Common myeloid progenitor, CD34-positive (primary cell): ENCODE data around the gene BIRC2.

ENCODE experiments used
- CTCF ChIA-PET: fragments of 350-600 bp; sonication (Branson Sonifier 250); formaldehyde crosslinking; loops from one replicate; lab custom pipeline; 2021; ENCODE audit warnings: antibody characterized with exemption; lab: Charles Lee
- POLR2A ChIA-PET: fragments of 350-600 bp; sonication (Branson Sonifier 250); formaldehyde crosslinking; loops from one replicate; lab custom pipeline; 2021; ENCODE audit warnings: antibody characterized with exemption; lab: Charles Lee
- DNase-seq, 3 donors: peaks; one replicate each; pipeline versions ENCODE4 v3.0.0 to v3.0.0-alpha.2; 2013
- H3K27ac ChIP-seq, 2 experiments: 1 replicate in 1 of 2; 2 replicates in 1 of 2; pipeline ENCODE4 v1.7.0; 2013; ENCODE audit warnings: inconsistent platforms in 2 of 2, low read length in 2 of 2, mild to moderate bottlenecking in 2 of 2, low read depth in 1 of 2, moderate library complexity in 1 of 2; ENCODE audit not compliant: severe bottlenecking in 2 of 2, insufficient read depth in 1 of 2, poor library complexity in 1 of 2
- H3K27me3 ChIP-seq, 5 experiments: replicated peaks in 2 of 5; 1 replicate in 3 of 5; 2 replicates in 2 of 5; pipeline versions ENCODE4 v1.6.1 to v1.7.0; 2013; ENCODE audit warnings: low read length in 4 of 5, mild to moderate bottlenecking in 2 of 5, moderate library complexity in 2 of 5, inconsistent platforms in 1 of 5; ENCODE audit not compliant: insufficient read depth in 5 of 5, control insufficient read depth in 4 of 5
- H3K36me3 ChIP-seq, 4 experiments: 1 replicate in 2 of 4; 2 replicates in 2 of 4; pipeline versions ENCODE4 v1.6.1 to v1.7.0; 2013; ENCODE audit warnings: low read length in 3 of 4, control low read depth in 1 of 4, mild to moderate bottlenecking in 1 of 4; ENCODE audit not compliant: control insufficient read depth in 4 of 4, insufficient read depth in 4 of 4
- H3K4me1 ChIP-seq, 4 experiments: 1 replicate in 3 of 4; 2 replicates in 1 of 4; pipeline versions ENCODE4 v1.6.1 to v1.7.1; 2013; ENCODE audit warnings: low read length in 3 of 4, mild to moderate bottlenecking in 3 of 4, control low read depth in 1 of 4, inconsistent platforms in 1 of 4, moderate library complexity in 1 of 4; ENCODE audit not compliant: control insufficient read depth in 4 of 4, insufficient read depth in 4 of 4; ENCODE audit errors: control extremely low read depth in 1 of 4
- H3K4me3 ChIP-seq, 7 experiments: 1 replicate in 4 of 7; 2 replicates in 3 of 7; pipeline versions ENCODE4 v1.5.1 to v1.7.0; 2013; ENCODE audit warnings: mild to moderate bottlenecking in 7 of 7, low read length in 6 of 7, moderate library complexity in 6 of 7, inconsistent platforms in 2 of 7, low read depth in 2 of 7, control low read depth in 1 of 7; ENCODE audit not compliant: insufficient read depth in 4 of 7, control insufficient read depth in 1 of 7; ENCODE audit errors: extremely low read depth in 1 of 7
- H3K9me3 ChIP-seq, 5 experiments: 1 replicate in 4 of 5; 2 replicates in 1 of 5; pipeline versions ENCODE4 v1.6.1 to v1.7.1; 2013; ENCODE audit warnings: low read length in 4 of 5, mild to moderate bottlenecking in 2 of 5, inconsistent platforms in 1 of 5, low read depth in 1 of 5, moderate library complexity in 1 of 5; ENCODE audit not compliant: control insufficient read depth in 4 of 5, insufficient read depth in 2 of 5; ENCODE audit errors: control extremely low read depth in 1 of 5
- WGBS: methylation state at CpG from one replicate; pipeline ENCODE4 v1.1.5; 2013; ENCODE audit not compliant: insufficient coverage; 5-methylcytosine and 5-hydroxymethylcytosine counted together

BIRC2 gene

GRCh38 chr11:102406099-102406498 lies 59.1 kb downstream of the BIRC2 start:
- POLR2A ChIA-PET = no interaction called here

DNA sequence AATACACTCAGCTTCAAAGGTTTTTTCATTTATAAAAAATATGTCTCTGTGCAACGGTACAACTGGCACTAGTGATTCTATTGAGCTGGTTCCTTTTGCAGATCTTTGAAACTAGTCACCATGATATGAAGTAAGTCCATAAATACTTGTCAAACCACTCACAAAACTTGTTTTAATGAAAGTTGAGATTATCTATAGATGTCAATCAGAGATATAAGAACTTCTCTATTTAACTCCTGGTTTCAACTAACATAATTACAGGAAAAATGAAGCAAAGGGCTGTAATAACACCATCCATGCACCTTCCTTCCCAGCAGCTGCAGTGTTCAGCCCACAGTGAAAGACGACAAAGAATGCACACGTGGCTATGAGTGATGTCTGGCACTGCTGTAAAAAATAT lies 60.9 kb downstream of the BIRC2 start:
- Histone ChIP-seq H3K36me3 (peaks cover 6 to 37% (median 14%) of the 10 kb centered on the region in 4 experiments), H3K4me1 (peaks cover 0 to 22% (median 10%) of the 10 kb centered on the region in 4 experiments), H3K27ac (no peak overlapping the region), H3K27me3 (no peaks in the 10 kb centered on the region), H3K9me3 (no peaks in the 10 kb centered on the region), H3K4me3 (no peak overlapping the region)
- ChIA-PET POLR2A (no interaction called here), CTCF (interaction anchor here (0.7 to 1.9 kb wide), 10 partner anchors 8 to 120 kb away, joined by 3 to 5 read pairs (median 4); no protein-coding TSS in a partner anchor)
- DNase-seq = no peak
- WGBS = 47% methylated on average over 2 of the region's 3 CpGs

More at GRCh38 chr11:102406099-102406498, 59.1 kb downstream of the BIRC2 start:
- WGBS = 100% methylated on average over 1 of the region's 2 CpGs
- peaks cover 6 to 30% (median 15%) of the 10 kb centered on the region in 4 experiments for H3K4me1 ChIP-seq
- CTCF ChIA-PET = interaction anchor here (0.7 to 1.9 kb wide), 7 partner anchors 8 to 208 kb away, joined by 3 to 7 read pairs (median 5); no protein-coding TSS in a partner anchor
- H3K9me3 ChIP-seq = no peaks in the 10 kb centered on the region
- H3K27me3 ChIP-seq = no peaks in the 10 kb centered on the region
- no peak overlapping the region for H3K27ac ChIP-seq
- H3K36me3 ChIP-seq = peaks cover 9 to 45% (median 18%) of the 10 kb centered on the region in 4 experiments
- H3K4me3 ChIP-seq = no peak overlapping the region
- DNase-seq = no peak

DNA sequence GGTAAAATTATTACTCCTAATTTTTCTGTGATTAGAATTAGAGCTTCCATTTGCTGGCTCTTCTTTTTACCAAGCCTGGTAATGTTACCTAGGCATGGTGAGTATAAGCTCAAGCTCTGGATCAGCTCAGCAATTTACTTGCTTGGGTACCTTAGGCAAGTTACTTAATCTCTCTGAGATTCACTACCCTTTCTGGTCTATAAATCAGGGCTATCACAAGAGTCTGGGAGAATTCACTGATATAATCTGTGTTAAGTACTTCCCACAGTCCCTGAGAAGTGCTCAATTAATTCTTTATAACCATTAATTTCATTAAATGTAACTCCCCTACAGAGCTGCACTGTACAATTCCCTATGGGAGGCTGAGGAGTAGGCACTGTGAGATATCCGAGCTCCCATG lies 61.3 kb downstream of the BIRC2 start:
- POLR2A ChIA-PET = interaction anchor here (0.6 kb wide), 1 partner anchor 30 kb away, joined by 4 read pairs; no protein-coding TSS in a partner anchor
- no peak for DNase-seq
- peaks cover 0 to 19% (median 7%) of the 10 kb centered on the region in 4 experiments for H3K4me1 ChIP-seq

GRCh38 chr11:102410382-102410784 lies 63.4 kb downstream of the BIRC2 start:
- Histone ChIP-seq H3K27ac (no peak overlapping the region), H3K4me1 (peaks cover 0 to 16% (median 5%) of the 10 kb centered on the region in 4 experiments), H3K36me3 (peaks cover 7 to 38% (median 13%) of the 10 kb centered on the region in 4 experiments), H3K27me3 (no peaks in the 10 kb centered on the region), H3K4me3 (no peak overlapping the region), H3K9me3 (peaks cover 0 to 7% (median 0%) of the 10 kb centered on the region in 5 experiments)
- 94% methylated on average over 3 of the region's 5 CpGs for WGBS
- DNase-seq = no peak
- ChIA-PET CTCF (interaction anchor here (0.6 to 2.0 kb wide), 5 partner anchors 9 to 1711 kb away, joined by 3 to 5 read pairs (median 5); no protein-coding TSS in a partner anchor), POLR2A (no interaction called here)

More for the DNA sequence above, 61.3 kb downstream of the BIRC2 start:
- CTCF ChIA-PET = interaction anchor here (0.7 to 1.9 kb wide), 12 partner anchors 8 to 120 kb away, joined by 3 to 5 read pairs (median 4); no protein-coding TSS in a partner anchor
- Histone ChIP-seq H3K4me3 (no peak overlapping the region), H3K9me3 (no peaks in the 10 kb centered on the region), H3K27ac (no peak overlapping the region), H3K27me3 (no peaks in the 10 kb centered on the region), H3K36me3 (peaks cover 6 to 40% (median 14%) of the 10 kb centered on the region in 4 experiments)
- WGBS = no CpG with 5 or more reads among the region's 1 CpG

- Histone ChIP-seq H3K4me3 (no peak overlapping the region), H3K36me3 (peaks cover 8 to 34% (median 12%) of the 10 kb centered on the region in 4 experiments), H3K27ac (no peak overlapping the region), H3K27me3 (no peaks in the 10 kb centered on the region), H3K4me1 (peaks cover 0 to 16% (median 5%) of the 10 kb centered on the region in 4 experiments), H3K9me3 (peaks cover 0 to 9% (median 0%) of the 10 kb centered on the region in 5 experiments)
- no peak for DNase-seq
- ChIA-PET CTCF (interaction anchor here (0.7 to 2.0 kb wide), 4 partner anchors 9 to 26 kb away, joined by 3 to 5 read pairs (median 3); no protein-coding TSS in a partner anchor), POLR2A (no interaction called here)
- WGBS = 93% methylated on average over 2 of the region's 7 CpGs
Observed at GRCh38 chr11:102411142-102411541, 64.1 kb downstream of the BIRC2 start.

- 98% methylated on average over 4 of the region's 4 CpGs for WGBS
- H3K27ac ChIP-seq = no peak overlapping the region
- POLR2A ChIA-PET = no interaction called here
Observed at GRCh38 chr11:102413497-102413896, 66.5 kb downstream of the BIRC2 start.

GRCh38 chr11:102414559-102414958 lies 67.5 kb downstream of the BIRC2 start:
- peaks cover 0 to 22% (median 2%) of the 10 kb centered on the region in 5 experiments for H3K9me3 ChIP-seq
- ChIA-PET POLR2A (no interaction called here), CTCF (no interaction called here)
- no peak overlapping the region for H3K27ac ChIP-seq
- WGBS = 89% methylated on average over 1 of the region's 2 CpGs
- no peaks in the 10 kb centered on the region for H3K27me3 ChIP-seq
- peaks cover 0 to 6% (median 0%) of the 10 kb centered on the region in 4 experiments for H3K4me1 ChIP-seq
- H3K4me3 ChIP-seq = no peak overlapping the region
- peaks cover 4 to 18% (median 12%) of the 10 kb centered on the region in 4 experiments for H3K36me3 ChIP-seq
- DNase-seq = no peak

More at GRCh38 chr11:102413497-102413896, 66.5 kb downstream of the BIRC2 start:
- Histone ChIP-seq H3K4me1 (peaks cover 0 to 8% (median 0%) of the 10 kb centered on the region in 4 experiments), H3K9me3 (peaks cover 0 to 19% (median 0%) of the 10 kb centered on the region in 5 experiments), H3K36me3 (peaks cover 4 to 24% (median 9%) of the 10 kb centered on the region in 4 experiments), H3K4me3 (no peak overlapping the region), H3K27me3 (no peaks in the 10 kb centered on the region)
- CTCF ChIA-PET = interaction anchor here (0.7 to 1.1 kb wide), 3 partner anchors 15 to 82 kb away, joined by 3 to 5 read pairs (median 3); no protein-coding TSS in a partner anchor
- no peak for DNase-seq
